Karpas-422 (cell line): ENCODE measurements around the gene SMCO3. TPM values are rescaled to one million over a fixed set of nuclear protein-coding genes. Genes with fewer than 3 reads are reported as not detected.

ENCODE experiments used
- DNase-seq: peaks from one replicate; pipeline ENCODE4 v3.0.0-alpha.2; 2015
- H2AFZ ChIP-seq: fragments of 200-600 bp; sonication (generic); 2 replicates; pipeline ENCODE4 v1.6.1; 2014; ENCODE audit warnings: antibody characterized with exemption, low read length, mixed read lengths
- H3K27ac ChIP-seq: fragments of 200-600 bp; sonication (generic); 2 replicates; pipeline ENCODE4 v1.5.1; 2014; ENCODE audit warnings: mild to moderate bottlenecking, low read length, moderate library complexity
- H3K27me3 ChIP-seq: fragments of 200-600 bp; sonication (generic); 2 replicates; pipeline ENCODE4 v1.6.1; 2014; ENCODE audit warnings: low read length, mixed read lengths
- H3K36me3 ChIP-seq: fragments of 200-600 bp; sonication (generic); 2 replicates; pipeline ENCODE4 v1.6.1; 2014; ENCODE audit warnings: low read length, mixed read lengths; ENCODE audit not compliant: insufficient read depth
- H3K4me1 ChIP-seq: fragments of 200-600 bp; sonication (generic); 2 replicates; pipeline ENCODE4 v1.6.1; 2014; ENCODE audit warnings: mild to moderate bottlenecking, low read length, mixed read lengths
- H3K4me2 ChIP-seq: fragments of 200-600 bp; sonication (generic); 2 replicates; pipeline ENCODE4 v1.6.1; 2014; ENCODE audit warnings: low read length, low read depth, mild to moderate bottlenecking; ENCODE audit not compliant: poor library complexity, severe bottlenecking
- H3K4me3 ChIP-seq: fragments of 200-600 bp; sonication (generic); 2 replicates; pipeline ENCODE4 v1.5.1; 2014; ENCODE audit warnings: mild to moderate bottlenecking, antibody characterized with exemption, low read length, mixed read lengths
- H3K79me2 ChIP-seq: fragments of 200-600 bp; sonication (generic); 2 replicates; pipeline ENCODE4 v1.6.1; 2014; ENCODE audit warnings: mild to moderate bottlenecking, low read length, mixed read lengths
- H3K9ac ChIP-seq: fragments of 200-600 bp; sonication (generic); 2 replicates; pipeline ENCODE4 v1.6.0; 2014; ENCODE audit warnings: low read length
- H3K9me2 ChIP-seq: fragments of 200-600 bp; sonication (generic), shearing (Covaris generic); replicated peaks from 2 replicates; pipeline ENCODE4 v1.6.0; 2014; ENCODE audit warnings: mild to moderate bottlenecking, low read length, moderate library complexity; ENCODE audit not compliant: insufficient read depth
- H3K9me3 ChIP-seq: fragments of 300-700, 200-600 bp; sonication (generic); 2 replicates; pipeline ENCODE4 v1.6.1; 2014; ENCODE audit warnings: low read length, mixed read lengths
- H4K20me1 ChIP-seq: fragments of 200-600 bp; sonication (generic); 2 replicates; pipeline ENCODE4 v1.6.1; 2014; ENCODE audit warnings: mild to moderate bottlenecking, antibody characterized with exemption, low read length, low read depth; ENCODE audit not compliant: insufficient read depth
- total RNA-seq: library from RNA; depleted of rRNA; stranded (reverse); fragments of >200 nt; shearing (Covaris generic); gene quantifications from 2 replicates; pipeline ENCODE4 v1.2.3, GENCODE V29; 2014; ENCODE audit warnings: low replicate concordance

SMCO3 gene
- total RNA-seq, 1 experiment from 2014 or later = not detected

DNA sequence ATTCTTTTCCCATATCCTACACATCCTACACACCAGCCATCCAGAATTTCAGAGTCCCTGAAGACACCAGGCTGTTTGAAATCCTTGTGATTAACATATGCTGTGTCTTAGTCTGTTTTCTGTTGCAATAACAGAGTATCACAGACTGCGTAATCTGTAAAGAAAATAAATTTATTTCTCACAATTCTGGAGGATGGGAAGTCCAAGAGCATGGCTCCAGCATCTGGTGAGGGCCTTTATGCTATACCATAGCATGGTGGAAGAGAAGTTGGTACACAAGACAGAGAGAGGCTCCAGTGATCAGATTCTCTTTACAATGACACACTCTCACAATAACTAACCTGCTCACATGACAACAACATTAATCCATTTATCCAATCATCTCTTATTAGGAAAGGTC lies 25.3 kb upstream of the SMCO3 start:
- H3K36me3 ChIP-seq = no peaks in the 10 kb centered on the region
- no peak overlapping the region for H3K4me3 ChIP-seq
- no peak overlapping the region for H3K4me2 ChIP-seq
- H3K79me2 ChIP-seq = no peaks in the 10 kb centered on the region
- no peak overlapping the region for H3K9ac ChIP-seq
- H3K4me1 ChIP-seq = no peaks in the 10 kb centered on the region
- H3K27me3 ChIP-seq = no peaks in the 10 kb centered on the region
- no peak for DNase-seq
- no peaks in the 10 kb centered on the region for H4K20me1 ChIP-seq
- H3K9me3 ChIP-seq = no peaks in the 10 kb centered on the region
- no peaks in the 10 kb centered on the region for H3K9me2 ChIP-seq
- H2AFZ ChIP-seq = no peak overlapping the region
- H3K27ac ChIP-seq = no peak overlapping the region

DNA sequence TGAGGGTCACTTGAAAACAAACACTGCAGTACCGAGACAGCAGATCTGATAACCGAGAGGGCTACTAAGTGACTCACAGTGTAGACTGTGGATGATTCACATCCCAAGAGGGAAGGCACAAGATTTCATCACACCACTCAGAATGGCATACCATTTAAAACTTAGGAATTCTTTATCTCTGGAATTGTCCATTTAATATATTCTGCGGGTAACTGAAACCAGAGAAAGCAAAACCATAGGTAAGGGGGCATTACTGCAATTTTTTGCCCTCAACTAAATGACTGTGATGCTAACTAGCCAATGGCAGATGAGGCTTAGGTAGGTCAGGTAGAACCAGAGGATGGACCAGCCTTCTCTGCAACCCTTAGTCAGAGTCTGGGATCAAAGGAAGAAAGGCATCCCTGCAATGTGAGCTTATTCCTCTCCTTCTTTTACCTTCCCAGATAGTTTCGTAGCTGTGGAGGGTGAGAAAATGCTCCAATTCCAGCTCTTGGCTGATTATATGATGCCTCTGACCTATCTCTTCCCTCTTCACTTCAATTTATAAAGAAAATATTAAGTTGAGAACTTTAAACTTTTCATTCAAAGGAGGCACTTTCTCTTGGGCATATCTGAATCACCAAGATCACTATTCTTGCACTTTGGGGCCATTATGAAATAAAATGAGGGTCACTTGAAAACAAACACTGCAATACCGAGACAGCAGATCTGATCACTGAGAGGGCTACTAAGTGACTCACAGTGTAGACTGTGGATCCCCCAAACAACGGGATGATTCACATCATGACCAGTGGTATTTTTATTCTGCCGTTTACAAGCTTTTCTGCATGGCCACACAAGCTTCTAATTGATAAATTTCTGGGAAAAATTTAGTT lies 22.6 kb upstream of the SMCO3 start:
- Histone ChIP-seq H3K4me1 (no peaks in the 10 kb centered on the region), H3K4me3 (no peak overlapping the region), H3K4me2 (no peak overlapping the region), H4K20me1 (no peaks in the 10 kb centered on the region), H3K9me2 (no peaks in the 10 kb centered on the region), H3K79me2 (no peaks in the 10 kb centered on the region), H3K27me3 (no peaks in the 10 kb centered on the region), H3K27ac (no peak overlapping the region), H3K36me3 (no peaks in the 10 kb centered on the region), H3K9ac (no peak overlapping the region), H2AFZ (no peak overlapping the region), H3K9me3 (no peaks in the 10 kb centered on the region)
- DNase-seq = no peak

- Histone ChIP-seq H3K79me2 (no peaks in the 10 kb centered on the region), H3K9ac (no peak overlapping the region), H3K27me3 (no peaks in the 10 kb centered on the region), H3K9me3 (no peaks in the 10 kb centered on the region), H3K36me3 (no peaks in the 10 kb centered on the region), H2AFZ (no peak overlapping the region), H4K20me1 (no peaks in the 10 kb centered on the region), H3K4me3 (no peak overlapping the region), H3K4me2 (no peak overlapping the region), H3K27ac (no peak overlapping the region), H3K4me1 (no peaks in the 10 kb centered on the region), H3K9me2 (no peaks in the 10 kb centered on the region)
- no peak for DNase-seq
Observed at GRCh38 chr12:14834509-14834908, 20.5 kb upstream of the SMCO3 start.

DNA sequence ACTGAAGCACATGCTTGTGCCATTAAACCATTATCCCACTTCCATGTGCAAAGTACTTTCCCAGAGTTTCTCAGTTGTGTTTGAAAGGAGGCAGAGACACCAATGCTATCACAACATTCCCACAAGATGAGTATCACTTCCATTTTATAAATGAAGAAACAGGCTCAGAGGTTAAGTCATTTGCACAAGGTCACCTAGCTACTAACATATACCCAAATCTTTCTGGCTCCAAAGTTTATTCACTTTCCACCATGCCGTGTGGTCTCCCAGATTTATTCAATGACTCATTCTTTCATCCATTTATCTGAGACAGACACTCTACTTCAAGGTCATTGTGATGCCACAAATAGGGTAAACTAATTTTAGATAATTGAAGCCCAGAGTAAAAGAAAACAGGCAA lies 20.0 kb upstream of the SMCO3 start:
- no peaks in the 10 kb centered on the region for H3K9me2 ChIP-seq
- H4K20me1 ChIP-seq = no peaks in the 10 kb centered on the region
- no peaks in the 10 kb centered on the region for H3K36me3 ChIP-seq
- no peaks in the 10 kb centered on the region for H3K27me3 ChIP-seq
- H2AFZ ChIP-seq = no peak overlapping the region
- no peaks in the 10 kb centered on the region for H3K79me2 ChIP-seq
- no peak overlapping the region for H3K4me3 ChIP-seq
- DNase-seq = no peak
- H3K4me1 ChIP-seq = no peaks in the 10 kb centered on the region
- H3K4me2 ChIP-seq = no peak overlapping the region
- H3K27ac ChIP-seq = no peak overlapping the region
- H3K9ac ChIP-seq = no peak overlapping the region
- H3K9me3 ChIP-seq = no peaks in the 10 kb centered on the region

- Histone ChIP-seq H3K36me3 (no peaks in the 10 kb centered on the region), H3K27me3 (no peaks in the 10 kb centered on the region), H3K27ac (no peak overlapping the region), H3K4me2 (no peak overlapping the region), H3K9me2 (no peaks in the 10 kb centered on the region), H3K9me3 (no peaks in the 10 kb centered on the region), H3K9ac (no peak overlapping the region), H3K4me3 (no peak overlapping the region), H4K20me1 (no peaks in the 10 kb centered on the region), H2AFZ (no peak overlapping the region), H3K4me1 (no peaks in the 10 kb centered on the region), H3K79me2 (no peaks in the 10 kb centered on the region)
- DNase-seq = no peak
Observed at GRCh38 chr12:14833336-14833735, 19.4 kb upstream of the SMCO3 start.

GRCh38 chr12:14828892-14829291 lies 14.9 kb upstream of the SMCO3 start:
- DNase-seq = peak; percentile 80
- H3K4me1 ChIP-seq = no peaks in the 10 kb centered on the region
- H3K9me3 ChIP-seq = no peaks in the 10 kb centered on the region
- H3K9me2 ChIP-seq = no peaks in the 10 kb centered on the region
- no peak overlapping the region for H3K4me3 ChIP-seq
- H3K27ac ChIP-seq = no peak overlapping the region
- no peak overlapping the region for H3K4me2 ChIP-seq
- H3K27me3 ChIP-seq = no peaks in the 10 kb centered on the region
- no peaks in the 10 kb centered on the region for H3K36me3 ChIP-seq
- H3K79me2 ChIP-seq = no peaks in the 10 kb centered on the region
- H3K9ac ChIP-seq = no peak overlapping the region
- no peaks in the 10 kb centered on the region for H4K20me1 ChIP-seq
- no peak overlapping the region for H2AFZ ChIP-seq

DNA sequence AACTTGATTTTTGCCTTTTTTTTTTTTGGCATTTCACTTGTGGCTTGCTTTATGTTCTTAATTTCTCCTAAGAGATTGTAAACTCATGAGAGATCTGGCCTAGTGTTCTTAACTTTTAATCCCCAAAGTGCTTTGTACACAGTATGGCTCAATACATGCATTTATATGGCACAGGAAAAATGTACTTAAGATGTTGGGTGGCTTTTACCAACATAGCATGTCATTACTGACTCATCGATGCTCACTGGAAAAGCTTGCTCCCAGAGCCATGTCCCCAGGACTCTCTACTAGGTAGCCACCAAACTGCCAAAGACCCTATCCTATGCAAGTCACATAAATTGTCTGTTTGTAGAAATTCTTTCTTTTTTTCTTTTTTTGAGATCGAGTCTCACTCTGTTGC lies 13.1 kb upstream of the SMCO3 start:
- no peaks in the 10 kb centered on the region for H3K9me2 ChIP-seq
- no peak overlapping the region for H3K9ac ChIP-seq
- H3K27ac ChIP-seq = no peak overlapping the region
- no peaks in the 10 kb centered on the region for H3K79me2 ChIP-seq
- no peaks in the 10 kb centered on the region for H3K4me1 ChIP-seq
- H2AFZ ChIP-seq = no peak overlapping the region
- no peak for DNase-seq
- no peaks in the 10 kb centered on the region for H3K9me3 ChIP-seq
- no peaks in the 10 kb centered on the region for H4K20me1 ChIP-seq
- H3K36me3 ChIP-seq = no peaks in the 10 kb centered on the region
- no peak overlapping the region for H3K4me2 ChIP-seq
- H3K27me3 ChIP-seq = no peaks in the 10 kb centered on the region
- H3K4me3 ChIP-seq = no peak overlapping the region

- DNase-seq = no peak
- Histone ChIP-seq H3K4me1 (no peaks in the 10 kb centered on the region), H3K27ac (no peak overlapping the region), H3K79me2 (no peaks in the 10 kb centered on the region), H3K27me3 (no peaks in the 10 kb centered on the region), H3K9me2 (no peaks in the 10 kb centered on the region), H3K9ac (no peak overlapping the region), H4K20me1 (no peaks in the 10 kb centered on the region), H3K4me2 (no peak overlapping the region), H3K9me3 (no peaks in the 10 kb centered on the region), H2AFZ (no peak overlapping the region), H3K36me3 (no peaks in the 10 kb centered on the region), H3K4me3 (no peak overlapping the region)
Observed at GRCh38 chr12:14826491-14826890, 12.5 kb upstream of the SMCO3 start.
